SK-N-SH treated with all-trans-retinoic acid at 6 μM for 48 hours (cell line): Measurements from ENCODE around the gene RASGRF2.

ENCODE experiments used
- ARNTL ChIP-seq: fragments of 450-650 bp; formaldehyde crosslinking; IDR thresholded peaks from 2 replicates; pipeline ENCODE4 v1.5.0; 2020; ENCODE audit warnings: low read depth, mild to moderate bottlenecking, moderate library complexity, borderline replicate concordance
- BACH2 ChIP-seq: fragments of 250-450 bp; sonication (Bioruptor Pico); IDR thresholded peaks from 2 replicates; pipeline ENCODE4 v1.9.0; 2021; ENCODE audit warnings: mild to moderate bottlenecking, borderline replicate concordance
- CREB5 ChIP-seq: fragments of 250-450 bp; sonication (Bioruptor Pico); IDR thresholded peaks from 2 replicates; pipeline ENCODE4 v1.5.1; 2020; ENCODE audit warnings: low read depth, mild to moderate bottlenecking, moderate library complexity
- CSDC2 ChIP-seq: fragments of 250-450 bp; sonication (Bioruptor Pico); IDR thresholded peaks from 2 replicates; pipeline ENCODE4 v1.5.0; 2020; ENCODE audit warnings: mild to moderate bottlenecking, moderate library complexity
- RARB ChIP-seq: fragments of 250-450 bp; sonication (Bioruptor Pico); IDR thresholded peaks from 2 replicates; pipeline ENCODE4 v1.8.0; 2021; ENCODE audit warnings: mild to moderate bottlenecking, moderate library complexity
- TCF4 ChIP-seq: fragments of 250-450 bp; sonication (Bioruptor Pico); IDR thresholded peaks from 2 replicates; pipeline ENCODE4 v1.8.0; 2021; ENCODE audit warnings: mild to moderate bottlenecking, moderate library complexity, borderline replicate concordance
- TOX ChIP-seq: fragments of 250-450 bp; sonication (Bioruptor Pico); IDR thresholded peaks from 2 replicates; pipeline ENCODE4 v1.8.0; 2021; ENCODE audit warnings: mild to moderate bottlenecking, moderate library complexity, borderline replicate concordance
- ZFP3 ChIP-seq: fragments of 250-450 bp; sonication (Bioruptor Pico); IDR thresholded peaks from 2 replicates; pipeline ENCODE4 v1.5.0; 2020; ENCODE audit warnings: mild to moderate bottlenecking, moderate library complexity
- ZFP30 ChIP-seq: fragments of 450-650 bp; formaldehyde crosslinking; IDR thresholded peaks from 2 replicates; pipeline ENCODE4 v1.5.0; 2022; ENCODE audit warnings: mild to moderate bottlenecking, moderate library complexity
- ZNF565 ChIP-seq: fragments of 450-650 bp; formaldehyde crosslinking; conservative IDR thresholded peaks from 2 replicates; pipeline ENCODE4 v1.5.0; 2020; ENCODE audit warnings: low read depth, mild to moderate bottlenecking, moderate library complexity
- ZNF70 ChIP-seq: fragments of 450-650 bp; formaldehyde crosslinking; IDR thresholded peaks from 2 replicates; pipeline ENCODE4 v1.5.0; 2020; ENCODE audit warnings: mild to moderate bottlenecking, moderate library complexity
- TF ChIP-seq, protein P1 (sequence below): fragments of 250-450 bp; sonication (Bioruptor Pico); IDR thresholded peaks from 2 replicates; pipeline ENCODE4 v1.5.1; 2021; ENCODE audit warnings: mild to moderate bottlenecking, moderate library complexity
- TF ChIP-seq, protein P2 (sequence below): fragments of 250-450 bp; sonication (Bioruptor Pico); IDR thresholded peaks from 2 replicates; pipeline ENCODE4 v1.5.0; 2020; ENCODE audit warnings: mild to moderate bottlenecking, moderate library complexity
- TF ChIP-seq, protein P3 (sequence below): fragments of 250-450 bp; sonication (Bioruptor Pico); IDR thresholded peaks from 2 replicates; pipeline ENCODE4 v1.8.0; 2020; ENCODE audit warnings: mild to moderate bottlenecking, moderate library complexity, borderline replicate concordance

- no peak for TF ChIP-seq ZFP3
- TF ChIP-seq, protein P1, sequence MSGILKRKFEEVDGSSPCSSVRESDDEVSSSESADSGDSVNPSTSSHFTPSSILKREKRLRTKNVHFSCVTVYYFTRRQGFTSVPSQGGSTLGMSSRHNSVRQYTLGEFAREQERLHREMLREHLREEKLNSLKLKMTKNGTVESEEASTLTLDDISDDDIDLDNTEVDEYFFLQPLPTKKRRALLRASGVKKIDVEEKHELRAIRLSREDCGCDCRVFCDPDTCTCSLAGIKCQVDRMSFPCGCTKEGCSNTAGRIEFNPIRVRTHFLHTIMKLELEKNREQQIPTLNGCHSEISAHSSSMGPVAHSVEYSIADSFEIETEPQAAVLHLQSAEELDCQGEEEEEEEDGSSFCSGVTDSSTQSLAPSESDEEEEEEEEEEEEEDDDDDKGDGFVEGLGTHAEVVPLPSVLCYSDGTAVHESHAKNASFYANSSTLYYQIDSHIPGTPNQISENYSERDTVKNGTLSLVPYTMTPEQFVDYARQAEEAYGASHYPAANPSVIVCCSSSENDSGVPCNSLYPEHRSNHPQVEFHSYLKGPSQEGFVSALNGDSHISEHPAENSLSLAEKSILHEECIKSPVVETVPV = no peak
- no peak for TF ChIP-seq ZFP30 (CRISPR knock-in tag)
- TF ChIP-seq RARB (CRISPR knock-in tag) = no peak
- TF ChIP-seq BACH2 (CRISPR knock-in tag) = no peak
- TF ChIP-seq, protein P2, sequence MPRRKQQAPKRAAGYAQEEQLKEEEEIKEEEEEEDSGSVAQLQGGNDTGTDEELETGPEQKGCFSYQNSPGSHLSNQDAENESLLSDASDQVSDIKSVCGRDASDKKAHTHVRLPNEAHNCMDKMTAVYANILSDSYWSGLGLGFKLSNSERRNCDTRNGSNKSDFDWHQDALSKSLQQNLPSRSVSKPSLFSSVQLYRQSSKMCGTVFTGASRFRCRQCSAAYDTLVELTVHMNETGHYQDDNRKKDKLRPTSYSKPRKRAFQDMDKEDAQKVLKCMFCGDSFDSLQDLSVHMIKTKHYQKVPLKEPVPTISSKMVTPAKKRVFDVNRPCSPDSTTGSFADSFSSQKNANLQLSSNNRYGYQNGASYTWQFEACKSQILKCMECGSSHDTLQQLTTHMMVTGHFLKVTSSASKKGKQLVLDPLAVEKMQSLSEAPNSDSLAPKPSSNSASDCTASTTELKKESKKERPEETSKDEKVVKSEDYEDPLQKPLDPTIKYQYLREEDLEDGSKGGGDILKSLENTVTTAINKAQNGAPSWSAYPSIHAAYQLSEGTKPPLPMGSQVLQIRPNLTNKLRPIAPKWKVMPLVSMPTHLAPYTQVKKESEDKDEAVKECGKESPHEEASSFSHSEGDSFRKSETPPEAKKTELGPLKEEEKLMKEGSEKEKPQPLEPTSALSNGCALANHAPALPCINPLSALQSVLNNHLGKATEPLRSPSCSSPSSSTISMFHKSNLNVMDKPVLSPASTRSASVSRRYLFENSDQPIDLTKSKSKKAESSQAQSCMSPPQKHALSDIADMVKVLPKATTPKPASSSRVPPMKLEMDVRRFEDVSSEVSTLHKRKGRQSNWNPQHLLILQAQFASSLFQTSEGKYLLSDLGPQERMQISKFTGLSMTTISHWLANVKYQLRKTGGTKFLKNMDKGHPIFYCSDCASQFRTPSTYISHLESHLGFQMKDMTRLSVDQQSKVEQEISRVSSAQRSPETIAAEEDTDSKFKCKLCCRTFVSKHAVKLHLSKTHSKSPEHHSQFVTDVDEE (CRISPR knock-in tag) = no peak
- TF ChIP-seq ZNF565 (CRISPR knock-in tag) = no peak
- no peak for TF ChIP-seq TCF4 (CRISPR knock-in tag)
- TF ChIP-seq ZNF70 (CRISPR knock-in tag) = no peak
- no peak for TF ChIP-seq TOX (CRISPR knock-in tag)
- no peak for TF ChIP-seq CSDC2 (CRISPR knock-in tag)
- no peak for TF ChIP-seq ARNTL
- TF ChIP-seq, protein P3, sequence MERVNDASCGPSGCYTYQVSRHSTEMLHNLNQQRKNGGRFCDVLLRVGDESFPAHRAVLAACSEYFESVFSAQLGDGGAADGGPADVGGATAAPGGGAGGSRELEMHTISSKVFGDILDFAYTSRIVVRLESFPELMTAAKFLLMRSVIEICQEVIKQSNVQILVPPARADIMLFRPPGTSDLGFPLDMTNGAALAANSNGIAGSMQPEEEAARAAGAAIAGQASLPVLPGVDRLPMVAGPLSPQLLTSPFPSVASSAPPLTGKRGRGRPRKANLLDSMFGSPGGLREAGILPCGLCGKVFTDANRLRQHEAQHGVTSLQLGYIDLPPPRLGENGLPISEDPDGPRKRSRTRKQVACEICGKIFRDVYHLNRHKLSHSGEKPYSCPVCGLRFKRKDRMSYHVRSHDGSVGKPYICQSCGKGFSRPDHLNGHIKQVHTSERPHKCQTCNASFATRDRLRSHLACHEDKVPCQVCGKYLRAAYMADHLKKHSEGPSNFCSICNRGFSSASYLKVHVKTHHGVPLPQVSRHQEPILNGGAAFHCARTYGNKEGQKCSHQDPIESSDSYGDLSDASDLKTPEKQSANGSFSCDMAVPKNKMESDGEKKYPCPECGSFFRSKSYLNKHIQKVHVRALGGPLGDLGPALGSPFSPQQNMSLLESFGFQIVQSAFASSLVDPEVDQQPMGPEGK (CRISPR knock-in tag) = no peak
- TF ChIP-seq CREB5 = no peak
Measured at GRCh38 chr5:81067406-81067805, 107.2 kb downstream of the RASGRF2 start.
